ENCODE measurements around the gene TMEM247.

DNA sequence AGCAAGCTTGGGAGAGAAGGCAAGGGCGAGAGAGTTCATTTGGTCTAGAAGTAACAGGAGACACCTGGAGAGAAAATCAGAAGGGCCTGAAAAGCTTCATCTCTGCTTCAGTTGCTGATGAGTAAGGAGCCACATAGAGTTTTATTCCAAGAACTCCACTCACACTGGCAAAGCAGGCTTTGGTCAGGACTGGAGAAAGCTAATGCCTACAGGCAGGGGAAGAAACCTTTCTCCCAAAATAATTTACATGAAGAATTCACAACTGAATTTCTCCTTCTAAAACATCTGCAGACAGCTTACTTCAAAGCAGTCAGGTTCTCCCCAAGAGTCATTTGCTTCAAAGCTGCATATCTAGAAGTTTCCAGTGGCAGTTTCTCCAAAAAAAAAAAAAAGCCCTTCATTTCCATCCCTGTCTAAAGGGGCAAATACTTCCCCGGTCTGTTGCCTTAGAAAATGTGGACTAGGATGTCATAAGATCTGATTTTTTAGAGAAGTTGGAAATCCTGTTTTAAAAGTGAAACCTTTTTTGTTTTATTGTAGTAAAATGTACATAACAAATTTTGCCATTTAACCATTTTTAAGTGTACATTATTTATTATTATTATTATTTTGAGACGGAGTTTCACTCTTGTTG is 46.3 kb downstream of the TMEM247 start:
- TF ChIP-seq, protein P1, sequence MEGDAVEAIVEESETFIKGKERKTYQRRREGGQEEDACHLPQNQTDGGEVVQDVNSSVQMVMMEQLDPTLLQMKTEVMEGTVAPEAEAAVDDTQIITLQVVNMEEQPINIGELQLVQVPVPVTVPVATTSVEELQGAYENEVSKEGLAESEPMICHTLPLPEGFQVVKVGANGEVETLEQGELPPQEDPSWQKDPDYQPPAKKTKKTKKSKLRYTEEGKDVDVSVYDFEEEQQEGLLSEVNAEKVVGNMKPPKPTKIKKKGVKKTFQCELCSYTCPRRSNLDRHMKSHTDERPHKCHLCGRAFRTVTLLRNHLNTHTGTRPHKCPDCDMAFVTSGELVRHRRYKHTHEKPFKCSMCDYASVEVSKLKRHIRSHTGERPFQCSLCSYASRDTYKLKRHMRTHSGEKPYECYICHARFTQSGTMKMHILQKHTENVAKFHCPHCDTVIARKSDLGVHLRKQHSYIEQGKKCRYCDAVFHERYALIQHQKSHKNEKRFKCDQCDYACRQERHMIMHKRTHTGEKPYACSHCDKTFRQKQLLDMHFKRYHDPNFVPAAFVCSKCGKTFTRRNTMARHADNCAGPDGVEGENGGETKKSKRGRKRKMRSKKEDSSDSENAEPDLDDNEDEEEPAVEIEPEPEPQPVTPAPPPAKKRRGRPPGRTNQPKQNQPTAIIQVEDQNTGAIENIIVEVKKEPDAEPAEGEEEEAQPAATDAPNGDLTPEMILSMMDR (IDR thresholded peaks at IDR 0.05): no peak
- TF ChIP-seq POLR2A (IDR thresholded peaks at IDR 0.05): no peak

All from Peyer's patch (tissue), 4 donors.